ENCODE results near the gene RPS19. TPM values are rescaled to one million over a fixed set of nuclear protein-coding genes. Genes with fewer than 3 reads are reported as not detected.

Gene RPS19
- total RNA-seq, result 1,514 and 2,811 TPM in 2 replicates

DNA sequence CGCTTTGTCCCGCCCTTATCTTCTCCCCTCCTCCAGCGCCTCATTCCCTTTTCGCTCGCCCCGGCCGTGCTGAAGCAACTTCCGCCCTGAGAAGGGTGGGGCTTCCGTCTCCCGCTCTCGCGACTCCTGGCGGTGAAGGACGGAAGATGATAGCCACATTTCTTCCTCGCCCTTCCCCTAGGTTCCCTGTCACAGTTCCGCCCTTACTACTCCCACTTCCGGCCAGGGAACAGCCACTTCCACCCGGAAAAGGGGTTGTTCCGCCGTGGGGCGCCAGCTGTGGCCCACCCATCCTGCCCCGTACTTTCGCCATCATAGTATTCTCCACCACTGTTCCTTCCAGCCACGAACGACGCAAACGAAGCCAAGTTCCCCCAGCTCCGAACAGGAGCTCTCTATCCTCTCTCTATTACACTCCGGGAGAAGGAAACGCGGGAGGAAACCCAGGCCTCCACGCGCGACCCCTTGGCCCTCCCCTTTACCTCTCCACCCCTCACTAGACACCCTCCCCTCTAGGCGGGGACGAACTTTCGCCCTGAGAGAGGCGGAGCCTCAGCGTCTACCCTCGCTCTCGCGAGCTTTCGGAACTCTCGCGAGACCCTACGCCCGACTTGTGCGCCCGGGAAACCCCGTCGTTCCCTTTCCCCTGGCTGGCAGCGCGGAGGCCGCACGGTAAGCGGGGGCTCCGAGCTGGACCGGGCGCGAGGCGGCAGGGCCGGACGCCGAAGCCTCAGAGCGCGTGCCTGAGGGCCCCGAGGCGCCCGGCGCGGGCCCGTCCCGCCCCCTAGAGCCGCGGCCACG is at the start of gene RPS19:
TSS of gene RPS19 (plus strand) at position 638 of the 801 bp plus-strand sequence. CDS start 520 bp downstream, outside the sequence.

GRCh38 chr19:41844601-41845000 is 15.5 kb upstream of the RPS19 start, which contains the start of gene LYPD4:
LYPD4 (minus strand) TSS chr19:41844683; CDS start chr19:41839285, 5,398 bp downstream.

GRCh38 chr19:41845001-41845050 is 15.2 kb upstream of the RPS19 start, which contains the start of gene DMRTC2:
DMRTC2 (plus strand) TSS chr19:41845042; CDS start chr19:41847429, 2,387 bp downstream.

DNA sequence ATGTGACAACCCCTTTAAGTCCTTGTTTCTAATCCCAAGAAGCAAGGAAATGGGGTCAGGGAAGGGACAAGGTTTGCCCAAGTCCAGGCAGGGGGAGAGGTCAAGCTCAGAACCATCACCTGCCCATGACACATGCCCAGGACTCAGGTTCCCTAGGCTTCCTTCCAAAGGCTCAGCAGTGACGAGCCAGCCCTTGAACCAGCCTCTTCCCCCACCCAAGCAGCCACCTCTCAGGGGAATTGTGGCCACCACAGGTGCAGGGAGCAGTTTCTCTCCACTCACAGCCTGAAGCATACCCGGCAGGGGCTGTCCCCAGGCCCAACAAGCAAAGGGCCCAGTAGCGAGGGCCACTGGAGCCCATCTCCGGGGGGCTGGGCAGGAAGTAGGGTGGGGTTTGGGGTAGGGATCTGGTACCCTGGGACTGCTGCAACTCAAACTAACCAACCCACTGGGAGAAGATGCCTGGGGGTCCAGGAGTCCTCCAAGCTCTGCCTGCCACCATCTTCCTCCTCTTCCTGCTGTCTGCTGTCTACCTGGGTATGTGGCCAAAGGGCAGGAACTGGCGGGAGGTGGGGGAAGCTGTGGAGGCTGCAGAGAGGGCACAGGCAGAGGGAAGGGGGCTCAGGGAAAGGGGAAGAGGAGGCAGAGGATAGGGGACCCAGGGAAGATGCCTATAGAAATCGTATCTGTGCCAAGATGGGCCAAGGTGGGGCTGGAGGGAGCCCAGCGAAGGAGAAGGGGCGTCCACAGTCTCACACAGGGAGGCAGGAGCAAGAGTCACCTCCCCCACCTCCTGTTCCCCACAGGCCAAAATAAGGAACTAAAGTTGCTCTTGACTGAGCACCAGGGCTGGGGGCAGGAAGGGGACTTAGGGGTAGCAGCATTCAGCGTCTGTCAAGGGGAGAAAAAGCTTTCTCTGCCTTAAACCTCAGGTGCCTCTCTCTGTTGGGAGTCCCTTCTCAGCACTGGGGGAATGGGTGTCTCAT is 17.1 kb downstream of the RPS19 start, which contains the start of gene CD79A:
TSS of gene CD79A (plus strand) at position 433 of the 986 bp plus-strand sequence. CDS start at position 459, 26 bp downstream.

DNA sequence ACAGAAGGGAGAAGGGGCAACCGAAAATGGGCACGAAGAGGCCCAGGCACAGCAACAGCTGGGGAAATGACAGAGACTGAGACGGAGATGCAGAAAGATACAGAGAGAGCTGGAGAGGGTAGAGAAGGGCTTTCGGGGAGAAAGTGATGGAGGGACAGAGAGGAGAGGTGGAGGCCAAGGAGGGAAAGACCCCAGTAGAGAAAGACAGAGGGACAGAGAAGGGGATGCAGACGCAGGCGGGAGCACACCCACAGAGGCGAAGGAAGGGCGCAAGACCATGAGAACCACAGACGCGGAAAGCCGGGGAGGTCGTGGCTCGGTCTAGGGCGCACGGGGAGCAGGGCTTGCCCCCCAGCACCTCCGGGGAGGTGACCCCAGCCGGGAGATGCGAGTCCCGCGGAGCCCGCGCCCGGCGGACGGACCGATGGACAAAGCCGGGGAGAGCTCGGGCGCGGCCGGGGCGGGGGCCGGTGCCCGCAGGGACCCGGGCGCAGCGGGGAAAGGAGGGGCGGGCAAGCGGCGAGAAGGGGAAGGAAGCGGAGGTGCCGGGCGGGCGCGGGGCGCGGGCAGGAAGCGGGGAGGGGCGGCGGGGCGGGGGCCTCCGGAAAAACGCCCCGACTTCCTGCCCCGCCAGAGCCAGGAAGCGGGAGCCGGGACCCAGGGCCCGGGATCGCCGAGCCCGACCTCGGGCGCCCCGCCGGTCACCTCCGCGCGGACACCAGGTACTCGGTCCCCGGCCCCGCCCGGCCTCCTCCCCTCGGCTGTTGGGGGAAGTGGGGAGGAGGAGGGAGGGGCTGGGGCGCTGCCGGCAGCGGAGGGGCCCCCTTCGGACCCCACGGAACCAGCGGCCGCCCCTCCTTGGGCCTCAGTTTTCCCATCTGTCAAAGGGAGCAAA is 22.8 kb downstream of the RPS19 start, which contains the start of gene ARHGEF1:
TSS of gene ARHGEF1 (plus strand) at position 617 of the 895 bp plus-strand sequence. CDS start 4,899 bp downstream, outside the sequence.

Other genes with a start within 250 kb of the RPS19 start
- gene CEACAM4, start 233.2 kb upstream of the RPS19 start, total RNA-seq, result not detected in 2 replicates
- gene CEACAM7, start 172.0 kb upstream of the RPS19 start, total RNA-seq, result not detected in 2 replicates
- gene CEACAM5, start 151.6 kb upstream of the RPS19 start, total RNA-seq, result not detected in 2 replicates
- gene CEACAM6, start 104.7 kb upstream of the RPS19 start, total RNA-seq, result not detected in 2 replicates
- gene CEACAM3, start 63.7 kb upstream of the RPS19 start, total RNA-seq, result not detected in 2 replicates
- gene LYPD4, start 15.6 kb upstream of the RPS19 start, total RNA-seq, result not detected in 2 replicates
- gene DMRTC2, start 15.2 kb upstream of the RPS19 start, total RNA-seq, result not detected in 2 replicates
- 0.19 TPM in 1 of 2 replicates, not detected in the other for gene CD79A, start 17.0 kb downstream of the RPS19 start, total RNA-seq
- 25.1 and 51.6 TPM in 2 replicates for gene ARHGEF1, start 22.9 kb downstream of the RPS19 start, total RNA-seq
- under 0.01 TPM in 1 of 2 replicates, not detected in the other for gene ERFL, start 68.2 kb downstream of the RPS19 start, total RNA-seq
- gene RABAC1, start 99.1 kb downstream of the RPS19 start, total RNA-seq, result 141 and 201 TPM in 2 replicates
- gene ATP1A3, start 134.0 kb downstream of the RPS19 start, total RNA-seq, result under 0.01 TPM in 1 of 2 replicates, not detected in the other
- 0.19 and 0.28 TPM in 2 replicates for gene GRIK5, start 210.0 kb downstream of the RPS19 start, total RNA-seq
- 7.6 and 12.7 TPM in 2 replicates for gene ZNF574, start 215.9 kb downstream of the RPS19 start, total RNA-seq

All from regular cardiac myocyte (primary cell).